ENCODE measurements around the gene ADCY6.

The ADCY6 gene

DNA sequence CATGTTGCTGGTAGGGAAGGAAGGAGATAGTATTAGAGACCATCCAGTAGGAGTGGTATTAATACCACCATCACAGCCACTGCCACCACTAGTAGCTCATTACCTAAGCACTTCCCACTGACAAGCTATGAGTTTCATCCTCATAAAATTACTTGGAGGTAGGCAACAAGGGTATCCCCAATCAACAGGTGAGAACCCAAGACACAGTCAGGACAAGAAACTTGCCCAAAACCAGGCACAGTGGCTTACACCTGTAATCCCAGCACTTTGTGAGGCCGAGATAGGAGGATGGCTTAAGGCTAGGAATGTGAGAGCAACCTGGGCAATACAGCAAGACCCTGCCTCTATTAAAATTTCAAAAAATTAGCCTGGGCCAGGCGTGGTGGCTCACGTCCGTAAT lies 5.5 kb downstream of the ADCY6 start:
- DNase-seq (ENCODE audit: low spot score), result no peak

GRCh38 chr12:48782457-48783395 lies 6.2 kb downstream of the ADCY6 start:
- DNase-seq (ENCODE audit: low spot score), result no peak

DNA sequence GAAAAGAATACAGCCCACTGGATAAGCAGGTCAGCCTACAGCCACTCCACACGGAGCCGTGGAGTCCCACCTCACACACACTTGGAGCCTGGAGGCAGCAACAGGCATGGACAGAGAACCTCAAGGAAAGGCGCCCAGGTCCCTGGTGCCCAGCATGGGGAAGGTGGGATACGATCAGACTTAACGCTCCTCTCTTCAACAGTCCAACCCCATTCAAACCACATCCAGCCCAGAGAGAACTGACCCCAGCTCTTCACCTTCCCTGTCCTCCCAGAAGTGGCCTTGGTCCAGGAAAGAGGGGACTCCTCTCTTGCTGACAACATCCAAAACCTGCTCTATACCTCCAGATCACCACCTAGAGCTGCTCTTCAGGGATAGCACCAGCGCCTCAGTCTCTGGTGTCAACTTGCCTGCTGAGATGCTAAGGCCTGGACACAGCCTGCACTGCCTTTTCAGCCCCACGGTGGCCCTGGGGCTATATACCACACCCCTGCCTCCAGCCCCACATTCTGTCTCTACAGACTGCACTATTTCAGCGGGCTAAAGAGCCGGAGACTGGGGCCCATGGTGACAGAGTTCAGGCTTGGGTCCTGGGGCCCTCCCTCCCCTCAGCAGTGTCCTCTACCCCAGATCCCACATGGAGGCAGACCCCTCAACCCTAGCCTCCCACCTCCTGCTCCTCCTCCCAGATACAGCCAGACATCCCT lies 7.0 kb downstream of the ADCY6 start:
- DNase-seq (ENCODE audit: low spot score), result no peak

DNA sequence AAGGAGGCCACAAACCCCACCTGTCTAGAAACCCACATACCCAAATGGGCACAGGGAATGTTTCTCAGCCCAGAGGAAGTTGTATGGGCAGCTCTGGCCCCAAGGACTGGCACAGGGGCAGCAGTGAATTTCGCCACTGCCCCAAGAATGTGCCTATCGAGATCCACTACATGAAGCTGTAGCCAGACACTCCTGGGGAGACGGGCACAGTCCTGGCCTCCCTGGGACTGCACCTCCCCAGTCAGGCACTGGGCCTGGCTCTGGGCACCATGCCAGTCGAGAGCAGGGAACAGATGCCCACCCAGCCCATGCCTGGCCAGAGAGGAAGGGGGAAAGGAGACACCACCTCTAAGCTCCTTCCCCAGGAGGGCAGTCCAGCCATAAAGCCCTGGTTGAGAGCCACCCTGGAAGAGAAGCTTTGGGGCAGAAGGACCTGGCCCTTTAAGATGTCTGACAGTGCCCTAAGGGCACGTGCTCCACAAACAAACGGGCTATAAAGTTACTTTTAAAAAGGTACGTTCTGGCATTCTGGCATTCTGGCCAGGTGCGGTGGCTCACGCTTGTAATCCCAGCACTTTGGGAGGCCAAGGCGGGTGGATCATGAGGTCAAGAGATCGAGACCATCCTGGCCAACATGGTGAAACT lies 8.4 kb downstream of the ADCY6 start:
- no peak for DNase-seq (ENCODE audit: low spot score)

DNA sequence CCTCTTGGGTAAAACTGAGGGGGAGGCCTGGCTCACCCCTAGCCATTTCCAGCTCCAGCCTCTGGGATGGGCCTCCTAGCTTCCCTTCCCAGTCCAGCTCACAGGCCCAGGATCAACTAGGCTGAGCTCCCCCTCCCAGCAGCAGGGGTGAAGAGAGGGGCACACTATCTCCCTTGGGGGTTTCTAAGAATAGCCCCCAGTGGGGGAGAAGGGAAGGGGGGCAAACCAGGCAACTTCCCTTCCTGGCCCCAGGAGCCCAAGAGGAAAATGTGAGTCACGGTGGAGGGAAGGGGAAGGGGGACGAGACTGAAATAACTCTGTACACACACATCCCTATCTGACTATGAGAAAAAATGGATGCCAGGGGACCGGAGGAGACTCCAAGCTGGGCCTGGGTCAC lies 9.0 kb downstream of the ADCY6 start:
- no peak for DNase-seq (ENCODE audit: low spot score)

- DNase-seq (ENCODE audit: low spot score), result no peak
Measured at GRCh38 chr12:48777501-48778400, 11.1 kb downstream of the ADCY6 start.

- no peak for DNase-seq (ENCODE audit: low spot score)
Measured at GRCh38 chr12:48776956-48777355, 11.9 kb downstream of the ADCY6 start.

GRCh38 chr12:48775991-48776649 lies 12.8 kb downstream of the ADCY6 start:
- no peak for DNase-seq (ENCODE audit: low spot score)

DNA sequence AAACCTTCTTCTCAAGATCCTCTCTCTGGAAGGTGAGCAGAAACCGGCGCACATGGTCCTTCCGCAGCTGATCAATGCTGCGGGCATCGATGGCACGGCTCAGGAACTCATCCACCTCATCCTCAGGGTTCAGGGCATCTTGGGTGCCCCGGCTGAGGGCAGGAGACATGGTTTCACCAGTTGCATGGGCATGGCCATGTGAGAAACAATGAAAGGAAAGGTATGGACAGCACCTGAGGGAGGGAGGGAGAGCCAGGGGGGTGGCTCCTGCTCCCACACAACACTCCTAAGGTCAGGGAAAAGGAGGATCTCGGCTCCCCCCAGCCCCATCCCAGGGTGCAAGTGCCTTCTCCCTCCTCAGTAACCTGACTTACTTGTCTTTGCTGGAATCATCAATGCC lies 13.6 kb downstream of the ADCY6 start:
- DNase-seq (ENCODE audit: low spot score), result no peak

DNA sequence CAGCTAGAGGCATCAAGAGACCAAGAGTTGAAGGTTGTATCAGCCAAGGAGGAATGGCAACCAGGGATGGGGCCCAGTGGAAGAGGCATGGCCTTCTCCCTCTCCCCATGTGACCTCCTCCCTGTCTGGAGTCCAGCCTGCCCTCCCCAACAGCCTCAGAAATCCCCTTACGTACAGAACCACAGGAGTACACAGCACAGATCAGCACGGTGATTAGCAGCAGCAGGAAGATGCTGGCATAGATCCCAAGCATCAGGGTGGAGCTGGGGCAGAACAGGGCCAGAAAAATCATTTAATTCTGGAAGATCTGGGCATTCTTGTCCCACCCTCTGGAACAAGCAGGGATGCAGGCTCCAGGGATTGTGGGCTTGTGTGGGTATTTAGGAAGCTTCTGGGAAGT lies 14.4 kb downstream of the ADCY6 start:
- DNase-seq (ENCODE audit: low spot score), result no peak

DNA sequence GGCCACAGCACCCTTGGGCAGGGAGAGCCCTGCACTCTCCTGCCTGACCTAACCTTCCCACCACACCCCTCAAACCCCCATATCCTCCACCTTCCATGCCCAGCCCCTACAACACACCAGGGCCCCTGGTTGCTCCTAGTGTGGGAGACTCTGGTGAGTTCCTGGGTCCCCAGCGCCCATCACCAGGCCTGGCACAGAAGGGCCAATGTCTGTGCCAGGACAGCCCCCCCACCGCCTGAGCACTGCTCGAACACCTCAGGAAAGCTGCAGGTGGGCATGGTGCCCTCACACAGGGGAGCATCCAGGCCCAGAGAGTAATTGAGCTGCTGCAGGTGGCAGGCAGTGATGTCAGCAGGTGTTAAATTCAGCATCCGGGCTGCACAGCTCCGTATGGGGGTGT lies 15.2 kb downstream of the ADCY6 start:
- DNase-seq (ENCODE audit: low spot score), result no peak

GRCh38 chr12:48771588-48772112 lies 17.2 kb downstream of the ADCY6 start:
- no peak for DNase-seq (ENCODE audit: low spot score)

- no peak for DNase-seq (ENCODE audit: low spot score)
Measured at GRCh38 chr12:48770756-48771155, 18.1 kb downstream of the ADCY6 start.

GRCh38 chr12:48768736-48769135 lies 20.2 kb downstream of the ADCY6 start:
- no peak for DNase-seq (ENCODE audit: low spot score)

DNA sequence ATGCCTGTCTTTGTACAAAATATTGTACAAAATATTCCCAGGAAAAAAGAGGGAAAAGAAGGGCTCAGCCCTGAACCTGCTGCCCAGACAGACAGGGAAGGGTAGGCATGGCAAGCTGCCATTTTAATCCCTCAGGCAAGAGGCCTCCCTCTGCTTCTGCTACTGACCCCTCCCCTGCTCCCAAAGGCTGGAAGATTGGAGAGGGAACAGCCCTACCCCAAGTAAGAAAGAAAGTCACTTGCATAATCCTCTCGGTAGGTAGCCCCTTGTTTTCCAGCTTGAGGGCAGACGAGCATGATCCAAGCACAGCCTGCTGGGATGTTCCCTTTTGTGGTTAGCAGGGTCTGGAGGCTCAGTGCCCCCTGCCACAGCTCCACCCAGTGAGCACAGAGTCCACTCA lies 20.7 kb downstream of the ADCY6 start:
- DNase-seq (ENCODE audit: low spot score), result no peak

DNA sequence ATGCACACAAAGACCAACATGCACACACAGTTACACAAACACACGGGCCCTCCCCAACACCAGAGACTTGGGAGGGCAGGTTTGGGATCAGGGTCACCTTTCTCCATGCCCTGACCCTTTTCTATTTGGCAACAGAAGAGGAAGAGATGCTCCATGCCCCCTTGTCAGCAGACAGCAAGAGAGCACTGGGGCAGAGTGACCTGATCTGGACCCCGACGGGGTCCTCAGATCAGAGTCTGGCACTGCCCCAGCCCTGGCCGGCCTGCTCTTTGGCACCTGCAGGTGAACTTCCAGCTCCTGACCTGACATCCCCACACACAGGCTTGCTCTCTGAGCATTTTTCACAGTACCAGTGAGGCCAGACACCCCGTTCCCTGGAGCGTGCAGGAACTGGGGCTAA lies 21.4 kb downstream of the ADCY6 start:
- no peak for DNase-seq (ENCODE audit: low spot score)

DNA sequence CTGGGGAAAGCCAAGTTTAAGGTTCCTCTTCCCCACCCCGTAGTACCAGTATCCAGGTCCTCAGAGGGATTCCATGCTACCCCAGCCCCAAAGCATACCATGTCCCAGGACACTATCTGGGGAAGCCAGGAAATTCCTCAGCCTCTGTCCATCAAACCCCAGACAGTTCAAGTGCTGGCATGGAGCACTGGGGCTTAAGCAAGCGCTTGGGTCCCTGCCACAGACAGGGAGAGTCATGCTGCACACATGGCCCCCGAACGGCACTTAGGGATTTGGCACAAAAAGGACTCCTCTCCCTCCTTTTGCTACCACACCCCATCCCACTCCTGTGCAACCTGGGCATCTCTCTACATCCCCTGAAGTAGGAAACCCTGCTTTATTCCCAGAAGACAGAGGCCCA lies 21.8 kb downstream of the ADCY6 start:
- DNase-seq (ENCODE audit: low spot score), result no peak

DNA sequence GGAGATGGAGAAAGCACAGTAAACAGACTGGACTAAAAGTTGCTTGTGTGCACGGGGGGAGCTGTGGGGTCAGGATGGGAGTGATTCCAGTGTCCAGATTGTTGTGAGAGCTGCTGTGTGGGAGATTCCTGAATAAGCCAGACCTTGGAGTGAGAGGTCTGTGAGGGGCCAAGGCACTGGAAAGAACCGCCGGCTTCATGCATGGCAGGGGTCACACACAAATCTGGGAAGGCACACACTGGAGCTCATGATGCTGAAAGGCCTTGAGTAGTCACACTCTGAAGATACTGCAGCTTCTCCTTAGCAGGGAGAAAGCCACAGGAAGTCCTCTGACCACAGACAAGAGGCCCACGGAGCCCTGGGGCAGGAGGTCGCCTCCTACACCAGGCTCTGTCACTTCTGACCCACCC lies 23.1 kb downstream of the ADCY6 start:
- DNase-seq (ENCODE audit: low spot score), result no peak

DNA sequence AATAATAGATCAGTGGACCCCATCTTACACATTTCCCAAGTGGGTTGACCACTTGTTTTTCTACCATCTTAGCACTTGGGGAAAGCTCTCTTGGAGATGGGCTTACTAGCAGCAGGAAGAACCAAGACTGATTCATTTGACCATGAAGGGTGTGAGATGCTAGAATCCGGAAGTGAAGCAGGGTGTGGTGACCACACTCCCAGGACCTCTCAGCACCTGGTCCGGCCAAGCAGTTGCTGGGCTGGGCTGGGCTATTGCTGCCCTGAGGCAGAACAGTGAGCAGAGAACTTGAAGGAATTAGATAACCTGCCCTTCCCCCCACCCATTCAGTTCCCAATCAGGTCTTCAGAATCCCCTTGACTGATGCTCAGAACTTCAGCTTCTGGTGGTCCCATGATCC lies 24.4 kb downstream of the ADCY6 start:
- no peak for DNase-seq (ENCODE audit: low spot score)

DNA sequence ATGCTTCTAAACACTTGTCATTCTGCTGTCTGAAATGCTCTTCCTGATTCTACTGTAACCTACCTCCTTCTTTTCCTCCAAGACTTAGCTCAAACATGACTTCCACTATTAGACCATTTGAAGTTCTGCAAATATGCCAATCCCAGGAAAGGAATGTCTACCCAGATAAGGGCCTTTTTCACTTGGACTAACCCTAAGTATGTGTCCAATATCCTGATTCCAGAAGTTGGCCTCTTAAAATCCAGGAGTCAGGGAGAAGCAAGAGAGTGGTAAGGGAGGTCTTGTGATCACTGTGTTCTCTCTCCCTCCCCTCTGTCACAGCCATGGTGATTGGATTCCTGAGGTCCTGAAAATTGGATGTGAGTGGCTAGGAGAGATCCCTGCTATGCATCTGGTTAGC lies 30.2 kb downstream of the ADCY6 start:
- no peak for DNase-seq (ENCODE audit: low spot score)

DNA sequence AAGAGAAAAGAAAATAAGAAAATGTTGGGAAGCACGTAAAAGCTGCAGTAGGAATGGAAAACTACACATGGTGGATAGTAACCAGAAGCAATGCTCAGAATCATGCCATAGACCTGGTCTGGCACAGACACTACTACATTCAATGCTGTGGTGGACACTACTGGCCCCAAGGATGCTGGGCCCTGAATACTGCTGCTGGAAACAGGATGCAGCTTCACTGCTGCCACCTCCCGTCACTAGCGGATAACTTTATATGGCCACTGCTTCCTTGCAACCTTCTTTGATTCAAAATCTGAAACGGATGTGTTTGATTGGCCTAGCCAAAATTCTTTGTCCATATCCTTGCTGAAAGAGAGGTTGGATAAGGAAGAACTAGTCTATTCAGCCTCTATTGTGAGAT lies 30.7 kb downstream of the ADCY6 start:
- DNase-seq (ENCODE audit: low spot score), result no peak
